ENCODE data around the gene TGIF1. TPM values are rescaled to one million over a fixed set of nuclear protein-coding genes. Genes with fewer than 3 reads are reported as not detected.

The TGIF1 gene
- total and polyA plus RNA-seq, 4 donors, result 49.1 to 74.5 (median 58.4) TPM

- no peak for TF ChIP-seq CTCF (IDR thresholded peaks at IDR 0.05; ENCODE audit: control extremely low read depth, extremely low read depth)
- Histone ChIP-seq H3K4me3 (no peak overlapping the region), H3K9ac (ENCODE audit: insufficient read depth in 1 of 2, low read length in 2 of 2) (no peak overlapping the region), H3K27ac (ENCODE audit: low read depth in 1 of 2, low read length in 1 of 2) (no peak overlapping the region), H3K9me3 (ENCODE audit: control insufficient read depth in 4 of 4, insufficient read depth in 3 of 4, low read length in 3 of 4) (peaks cover 0 to 2% (median 0%) of the 10 kb centered on the region in 4 donors), H3K36me3 (ENCODE audit: control insufficient read depth in 4 of 4, insufficient read depth in 4 of 4, low read length in 4 of 4) (no peaks in the 10 kb centered on the region), H3K4me1 (ENCODE audit: control insufficient read depth in 5 of 5, insufficient read depth in 5 of 5, low read length in 5 of 5) (no peaks in the 10 kb centered on the region), H3K27me3 (ENCODE audit: control insufficient read depth in 3 of 3, insufficient read depth in 3 of 3, low read length in 2 of 3) (no peaks in the 10 kb centered on the region)
- no peak for ATAC-seq (ENCODE audit: insufficient read depth, low FRiP score)
- no peak for DNase-seq
- 87 to 92% methylated on average over 2 of the region's 2 CpGs for WGBS, 2 donors
Measured at GRCh38 chr18:3418083-3418482, 31.9 kb upstream of the TGIF1 start.

- ATAC-seq (ENCODE audit: insufficient read depth, low FRiP score) (no peak), DNase-seq (no peak)
- Histone ChIP-seq H3K36me3 (ENCODE audit: control insufficient read depth in 4 of 4, insufficient read depth in 4 of 4, low read length in 4 of 4) (no peaks in the 10 kb centered on the region), H3K9me3 (ENCODE audit: control insufficient read depth in 4 of 4, insufficient read depth in 3 of 4, low read length in 3 of 4) (peaks cover 0 to 2% (median 0%) of the 10 kb centered on the region in 4 donors), H3K9ac (ENCODE audit: insufficient read depth in 1 of 2, low read length in 2 of 2) (no peak overlapping the region), H3K27ac (ENCODE audit: low read depth in 1 of 2, low read length in 1 of 2) (no peak overlapping the region), H3K4me1 (ENCODE audit: control insufficient read depth in 5 of 5, insufficient read depth in 5 of 5, low read length in 5 of 5) (no peaks in the 10 kb centered on the region), H3K27me3 (ENCODE audit: control insufficient read depth in 3 of 3, insufficient read depth in 3 of 3, low read length in 2 of 3) (no peaks in the 10 kb centered on the region), H3K4me3 (no peak overlapping the region)
- no peak for TF ChIP-seq CTCF (IDR thresholded peaks at IDR 0.05; ENCODE audit: control extremely low read depth, extremely low read depth)
- WGBS, 2 donors, result 93 to 97% methylated on average over 2 of the region's 2 CpGs
Measured at GRCh38 chr18:3420919-3421279, 29.1 kb upstream of the TGIF1 start.

GRCh38 chr18:3422905-3423304 is 27.1 kb upstream of the TGIF1 start:
- no peak overlapping the region for H3K27ac ChIP-seq (ENCODE audit: low read depth in 1 of 2, low read length in 1 of 2)
- no peaks in the 10 kb centered on the region for H3K27me3 ChIP-seq (ENCODE audit: control insufficient read depth in 3 of 3, insufficient read depth in 3 of 3, low read length in 2 of 3)
- H3K9ac ChIP-seq (ENCODE audit: insufficient read depth in 1 of 2, low read length in 2 of 2), result no peak overlapping the region
- no peaks in the 10 kb centered on the region for H3K36me3 ChIP-seq (ENCODE audit: control insufficient read depth in 4 of 4, insufficient read depth in 4 of 4, low read length in 4 of 4)
- DNase-seq (no peak), ATAC-seq (ENCODE audit: insufficient read depth, low FRiP score) (no peak)
- WGBS, 2 donors, result 96 to 98% methylated on average over 10 of the region's 10 CpGs
- H3K4me1 ChIP-seq (ENCODE audit: control insufficient read depth in 5 of 5, insufficient read depth in 5 of 5, low read length in 5 of 5), result no peaks in the 10 kb centered on the region
- no peak overlapping the region for H3K4me3 ChIP-seq
- no peak for TF ChIP-seq CTCF (IDR thresholded peaks at IDR 0.05; ENCODE audit: control extremely low read depth, extremely low read depth)
- H3K9me3 ChIP-seq (ENCODE audit: control insufficient read depth in 4 of 4, insufficient read depth in 3 of 4, low read length in 3 of 4), result peaks cover 0 to 2% (median 0%) of the 10 kb centered on the region in 4 donors

- 63 to 74% methylated on average over 3 of the region's 3 CpGs for WGBS, 2 donors
- TF ChIP-seq CTCF (IDR thresholded peaks at IDR 0.05; ENCODE audit: control extremely low read depth, extremely low read depth), result no peak
- no peaks in the 10 kb centered on the region for H3K4me1 ChIP-seq (ENCODE audit: control insufficient read depth in 5 of 5, insufficient read depth in 5 of 5, low read length in 5 of 5)
- DNase-seq (no peak), ATAC-seq (ENCODE audit: insufficient read depth, low FRiP score) (no peak)
- H3K4me3 ChIP-seq, result no peak overlapping the region
- no peak overlapping the region for H3K27ac ChIP-seq (ENCODE audit: low read depth in 1 of 2, low read length in 1 of 2)
- no peaks in the 10 kb centered on the region for H3K27me3 ChIP-seq (ENCODE audit: control insufficient read depth in 3 of 3, insufficient read depth in 3 of 3, low read length in 2 of 3)
- no peak overlapping the region for H3K9ac ChIP-seq (ENCODE audit: insufficient read depth in 1 of 2, low read length in 2 of 2)
- H3K36me3 ChIP-seq (ENCODE audit: control insufficient read depth in 4 of 4, insufficient read depth in 4 of 4, low read length in 4 of 4), result no peaks in the 10 kb centered on the region
- H3K9me3 ChIP-seq (ENCODE audit: control insufficient read depth in 4 of 4, insufficient read depth in 3 of 4, low read length in 3 of 4), result peaks cover 0 to 2% (median 0%) of the 10 kb centered on the region in 4 donors
Measured at GRCh38 chr18:3424280-3424890, 25.6 kb upstream of the TGIF1 start.

All from lung (tissue), 12 donors.